T-helper 1 cell (primary cell): ENCODE data around the gene PDGFA.

ENCODE experiments used
- DNase-seq, 5 donors: peaks; one replicate each; pipeline ENCODE4 v3.0.0-alpha.2; 2012 to 2020

PDGFA gene

DNA sequence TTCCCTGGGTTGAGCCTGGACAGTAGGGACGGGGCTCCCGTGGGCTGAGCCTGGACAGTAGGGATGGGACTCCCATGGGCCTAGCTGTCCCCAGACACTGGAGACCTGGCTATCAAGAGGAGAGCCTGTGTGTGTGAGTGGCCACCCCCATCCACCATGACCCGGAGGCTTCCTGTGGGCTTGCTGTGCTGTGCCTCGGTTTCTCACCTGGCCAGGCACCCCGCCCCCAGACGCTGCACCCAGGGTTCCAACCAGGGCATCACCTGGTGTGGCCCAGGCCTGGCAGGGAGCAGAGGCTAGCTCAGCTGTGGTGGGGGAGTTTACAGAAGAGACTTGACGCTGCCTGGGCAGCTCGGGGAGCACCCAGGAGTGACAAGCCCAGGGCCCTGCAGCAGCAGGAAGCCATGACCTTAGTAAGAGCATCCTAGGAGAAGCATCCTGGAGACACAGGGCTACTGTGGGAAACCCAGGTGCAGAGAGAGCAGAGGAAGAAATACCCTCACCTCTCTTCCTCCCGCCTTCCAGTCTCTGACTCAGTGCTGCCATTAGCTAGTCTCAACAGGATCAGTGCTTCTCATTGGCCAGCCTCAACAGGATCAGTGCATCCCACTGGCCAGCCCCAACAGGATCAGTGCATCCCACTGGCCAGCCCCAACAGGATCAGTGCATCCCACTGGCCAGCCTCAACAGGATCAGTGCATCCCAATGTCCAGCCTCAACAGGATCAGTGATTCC is 61.0 kb downstream of the PDGFA start:
- DNase-seq: no peak

GRCh38 chr7:457814-458510 is 61.7 kb downstream of the PDGFA start:
- no peak for DNase-seq

- no peak for DNase-seq
Measured at GRCh38 chr7:455110-455928, 64.3 kb downstream of the PDGFA start.

- no peak for DNase-seq
Measured at GRCh38 chr7:454356-455109, 65.1 kb downstream of the PDGFA start.

- no peak for DNase-seq
Measured at GRCh38 chr7:453597-454306, 65.9 kb downstream of the PDGFA start.

DNA sequence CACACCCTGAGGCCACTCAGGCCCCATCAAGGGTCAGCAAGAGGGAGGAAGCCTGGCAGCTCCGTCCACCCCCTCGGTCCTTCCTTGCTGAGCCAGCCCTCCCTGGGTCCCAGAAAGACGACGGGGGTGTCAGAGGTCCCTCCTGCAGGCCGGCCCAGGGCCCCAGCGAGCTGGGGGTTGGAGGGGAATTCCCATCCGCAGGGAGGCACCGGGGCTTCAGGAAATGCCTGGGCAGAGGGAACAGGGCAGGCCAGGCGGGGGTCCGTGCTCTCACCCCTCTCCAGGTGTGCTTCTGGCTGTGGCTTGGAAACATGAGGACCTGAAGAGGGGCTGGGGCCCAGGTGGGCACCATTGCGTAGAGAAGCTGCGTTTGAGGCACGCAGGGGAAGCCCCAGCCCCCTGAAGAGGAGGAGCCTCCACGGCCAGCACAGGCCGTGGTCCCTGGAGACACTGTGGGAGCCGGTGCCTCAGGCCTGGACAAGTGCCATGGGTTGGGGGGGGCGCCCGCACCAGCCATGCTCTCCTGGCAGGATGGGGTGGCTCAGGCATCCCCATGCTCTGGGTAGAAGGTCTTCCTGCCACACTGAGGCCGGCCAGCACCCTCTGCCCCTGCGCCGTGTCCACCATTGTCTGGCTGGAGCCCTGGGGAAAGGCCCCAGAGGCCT is 66.7 kb downstream of the PDGFA start:
- no peak for DNase-seq

- DNase-seq: no peak
Measured at GRCh38 chr7:452226-452751, 67.4 kb downstream of the PDGFA start.

GRCh38 chr7:451255-452225 is 68.1 kb downstream of the PDGFA start:
- DNase-seq: no peak

GRCh38 chr7:450741-451140 is 68.9 kb downstream of the PDGFA start:
- DNase-seq: no peak

- DNase-seq: no peak
Measured at GRCh38 chr7:450036-450435, 69.6 kb downstream of the PDGFA start.

- no peak for DNase-seq
Measured at GRCh38 chr7:449324-450019, 70.2 kb downstream of the PDGFA start.

- no peak for DNase-seq
Measured at GRCh38 chr7:447523-447922, 72.1 kb downstream of the PDGFA start.
